MCF 10A (cell line): ENCODE measurements around the gene MICAL3. TPM values are rescaled to one million over a fixed set of nuclear protein-coding genes. Genes with fewer than 3 reads are reported as not detected.

ENCODE experiments used
- BruUV-seq: library from RNA; stranded (reverse); fragments of 400-500 nt; replicated peaks from 2 replicates; lab custom pipeline; 2021; lab: Mats Ljungman, UMichigan
- CTCF ChIA-PET: fragments of 300-600 bp; sonication (Branson Sonifier 250); formaldehyde crosslinking; extraction: SDS; loops from one replicate; lab custom pipeline; 2021; ENCODE audit warnings: antibody characterized with exemption, inconsistent platforms; lab: Yijun Ruan, JAX
- POLR2A ChIA-PET: fragments of 300-600, 350-650 bp; sonication (Branson Sonifier 250); formaldehyde crosslinking; extraction: SDS; loops from one replicate; lab custom pipeline; 2020; ENCODE audit warnings: antibody characterized with exemption, inconsistent platforms; lab: Yijun Ruan, JAX
- DNase-seq: peaks from one replicate; pipeline ENCODE4 v3.0.0-alpha.2; 2018; ENCODE audit not compliant: unreplicated experiment
- H3K27ac Mint-ChIP-seq: one replicate; pipeline ENCODE4 v1.8.0; 2022; ENCODE audit warnings: mild to moderate bottlenecking, low read depth, mixed read lengths; ENCODE audit not compliant: unreplicated experiment
- H3K27me3 Mint-ChIP-seq: one replicate; pipeline ENCODE4 v1.8.0; 2022; ENCODE audit warnings: mixed read lengths; ENCODE audit not compliant: insufficient read depth, unreplicated experiment
- H3K36me3 Mint-ChIP-seq: one replicate; pipeline ENCODE4 v1.8.0; 2022; ENCODE audit warnings: mild to moderate bottlenecking, moderate library complexity, mixed read lengths; ENCODE audit not compliant: insufficient read depth, unreplicated experiment
- H3K4me1 Mint-ChIP-seq: one replicate; pipeline ENCODE4 v1.8.0; 2022; ENCODE audit warnings: mixed read lengths; ENCODE audit not compliant: insufficient read depth, unreplicated experiment
- H3K4me3 Mint-ChIP-seq: one replicate; pipeline ENCODE4 v1.8.0; 2022; ENCODE audit warnings: mild to moderate bottlenecking, moderate library complexity, mixed read lengths; ENCODE audit not compliant: unreplicated experiment
- H3K9me3 Mint-ChIP-seq: one replicate; pipeline ENCODE4 v1.8.0; 2022; ENCODE audit warnings: mixed read lengths; ENCODE audit not compliant: unreplicated experiment
- intact Hi-C: fragments of 100-400 bp; cut with micrococcal nuclease; formaldehyde crosslinking; loops from 2 replicates; pipeline ENCODE4 v1.14.1; 2022
- total RNA-seq: library from RNA; stranded (reverse); gene quantifications from 2 replicates; pipeline ENCODE4 v1.2.3, GENCODE V29; 2022
- TF ChIP-seq, protein P1 (sequence below): fragments of 200-600 bp; IDR thresholded peaks from one replicate; pipeline ENCODE4 v1.8.0; 2022; ENCODE audit warnings: antibody characterized with exemption, mild to moderate bottlenecking; ENCODE audit not compliant: unreplicated experiment

Gene MICAL3
- total RNA-seq, 1 experiment from 2014 or later, result 54.1 TPM

DNA sequence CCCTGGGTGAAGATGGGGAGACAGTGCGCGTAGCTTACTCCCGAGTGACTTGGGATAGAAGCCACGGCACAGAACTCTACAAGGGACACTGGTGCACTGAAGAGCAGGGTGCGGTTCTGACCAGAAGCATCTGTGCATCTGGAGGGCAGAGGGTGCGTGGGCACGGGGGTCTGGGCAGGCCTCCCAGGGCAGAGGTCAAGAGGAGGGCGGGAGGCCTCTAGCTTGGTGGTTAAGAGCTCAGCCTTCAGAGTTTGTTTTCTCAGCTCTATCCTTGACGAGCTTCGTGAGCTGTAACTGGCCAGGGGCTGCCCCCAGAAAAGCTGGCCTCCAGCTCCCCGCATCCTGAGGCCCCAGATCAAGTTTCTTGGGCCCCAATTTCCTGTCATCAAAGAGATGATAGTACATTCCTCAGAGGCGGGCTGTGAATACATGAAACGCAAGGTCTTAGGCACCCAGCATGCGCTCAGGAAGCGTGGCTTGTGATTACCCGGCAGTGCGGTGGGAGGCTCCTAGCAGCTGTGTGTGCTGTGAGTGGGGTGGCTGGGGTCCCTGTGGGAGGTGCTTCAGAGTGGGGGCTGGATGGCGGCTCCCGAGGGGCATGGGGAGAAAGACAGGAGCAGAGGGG, 244.1 kb downstream of the MICAL3 start:
- DNase-seq, result no peak
- intact Hi-C loops, result loop anchor here (2.0 kb wide), 1 partner anchor 37 kb away; no protein-coding TSS in a partner anchor
- Mint-ChIP-seq H3K4me3 (no peak overlapping the region), H3K27ac (no peak overlapping the region), H3K27me3 (no peaks in the 10 kb centered on the region), H3K4me1 (peaks cover 16% of the 10 kb centered on the region), H3K36me3 (no peaks in the 10 kb centered on the region), H3K9me3 (no peaks in the 10 kb centered on the region)
- ChIA-PET CTCF (interaction anchor here (0.6 to 3.8 kb wide), 3 partner anchors 37 to 252 kb away, joined by 3 to 9 read pairs (median 3); no protein-coding TSS in a partner anchor), POLR2A (no interaction called here)
- no TSS peak for BruUV-seq
- TF ChIP-seq, protein P1, sequence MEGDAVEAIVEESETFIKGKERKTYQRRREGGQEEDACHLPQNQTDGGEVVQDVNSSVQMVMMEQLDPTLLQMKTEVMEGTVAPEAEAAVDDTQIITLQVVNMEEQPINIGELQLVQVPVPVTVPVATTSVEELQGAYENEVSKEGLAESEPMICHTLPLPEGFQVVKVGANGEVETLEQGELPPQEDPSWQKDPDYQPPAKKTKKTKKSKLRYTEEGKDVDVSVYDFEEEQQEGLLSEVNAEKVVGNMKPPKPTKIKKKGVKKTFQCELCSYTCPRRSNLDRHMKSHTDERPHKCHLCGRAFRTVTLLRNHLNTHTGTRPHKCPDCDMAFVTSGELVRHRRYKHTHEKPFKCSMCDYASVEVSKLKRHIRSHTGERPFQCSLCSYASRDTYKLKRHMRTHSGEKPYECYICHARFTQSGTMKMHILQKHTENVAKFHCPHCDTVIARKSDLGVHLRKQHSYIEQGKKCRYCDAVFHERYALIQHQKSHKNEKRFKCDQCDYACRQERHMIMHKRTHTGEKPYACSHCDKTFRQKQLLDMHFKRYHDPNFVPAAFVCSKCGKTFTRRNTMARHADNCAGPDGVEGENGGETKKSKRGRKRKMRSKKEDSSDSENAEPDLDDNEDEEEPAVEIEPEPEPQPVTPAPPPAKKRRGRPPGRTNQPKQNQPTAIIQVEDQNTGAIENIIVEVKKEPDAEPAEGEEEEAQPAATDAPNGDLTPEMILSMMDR, result no peak

DNA sequence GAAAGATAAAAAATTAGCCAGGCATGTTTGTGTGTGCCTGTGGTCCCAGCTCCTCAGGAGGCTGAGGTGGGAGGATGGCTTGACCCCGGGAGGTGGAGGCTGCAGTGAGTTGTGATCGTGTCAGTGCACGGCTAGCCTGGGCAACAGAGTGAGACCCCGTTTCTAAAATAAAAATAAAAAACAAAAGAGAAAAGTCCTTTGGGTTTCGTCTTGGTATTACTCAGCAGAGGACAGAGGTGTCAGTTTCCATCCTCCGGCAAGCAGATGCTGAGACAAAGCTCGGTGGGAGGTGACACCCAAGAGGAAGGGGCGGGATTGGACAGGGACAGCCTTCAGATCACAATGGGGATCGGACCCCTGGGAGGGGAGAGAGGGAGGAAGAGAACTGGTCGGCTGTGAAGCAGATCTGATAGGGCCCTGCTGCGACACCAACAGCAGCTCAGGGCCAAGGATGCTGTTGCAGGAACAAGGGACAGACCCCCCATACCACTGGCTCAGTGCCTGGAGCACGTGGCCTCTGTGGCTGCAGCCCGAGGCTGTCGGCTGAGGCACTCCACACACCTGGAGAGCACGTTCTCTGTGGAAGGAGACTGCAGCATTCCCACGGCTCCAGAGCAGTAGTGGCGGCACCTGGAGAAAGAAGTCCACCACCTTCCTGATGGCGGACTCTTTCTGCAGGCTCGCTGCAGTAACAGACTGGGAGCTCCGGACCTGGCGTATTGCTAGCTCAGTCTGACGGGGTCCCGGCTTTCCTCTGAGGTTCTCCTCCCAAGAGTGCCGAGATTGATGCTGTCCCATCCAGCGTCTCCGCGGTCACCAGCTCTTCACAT, 244.9 kb downstream of the MICAL3 start:
- ChIA-PET POLR2A (no interaction called here), CTCF (interaction anchor here (1.0 to 3.8 kb wide), 4 partner anchors 36 to 297 kb away, joined by 3 to 9 read pairs (median 4); no protein-coding TSS in a partner anchor)
- Mint-ChIP-seq H3K9me3 (no peaks in the 10 kb centered on the region), H3K4me1 (peaks cover 16% of the 10 kb centered on the region), H3K36me3 (no peaks in the 10 kb centered on the region), H3K27me3 (no peaks in the 10 kb centered on the region), H3K27ac (no peak overlapping the region), H3K4me3 (no peak overlapping the region)
- no peak for DNase-seq
- intact Hi-C loops, result loop anchor here (2.0 kb wide), 1 partner anchor 37 kb away; no protein-coding TSS in a partner anchor
- no TSS peak for BruUV-seq
- TF ChIP-seq, protein P1, result no peak

DNA sequence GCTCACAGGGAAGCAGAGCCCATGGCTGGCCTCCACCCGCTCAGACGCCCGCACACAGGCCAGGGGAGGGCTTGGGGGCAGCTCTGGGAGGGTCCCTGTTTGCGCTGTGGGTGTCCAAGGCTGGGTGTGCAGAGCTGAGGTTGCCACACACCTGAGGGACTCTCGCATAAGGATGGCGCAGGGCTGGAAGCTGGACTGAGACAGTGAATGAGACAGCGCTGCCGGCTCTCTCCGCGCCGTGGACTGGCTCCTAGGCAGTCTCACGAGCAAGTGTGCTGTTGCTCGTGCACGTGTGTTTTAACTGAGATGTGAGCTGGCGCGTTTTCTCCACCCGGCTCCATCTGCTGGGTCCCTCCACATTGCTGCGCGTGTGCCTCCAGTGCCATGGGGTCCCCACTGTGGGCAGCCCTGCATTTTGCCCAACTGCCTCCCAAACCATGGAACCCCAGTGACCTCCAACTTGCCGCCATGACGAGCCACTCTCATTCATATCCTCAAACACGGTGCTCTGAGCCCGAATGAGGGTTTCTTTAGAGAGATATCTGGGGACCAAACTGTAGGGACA, 245.9 kb downstream of the MICAL3 start:
- ChIA-PET POLR2A (no interaction called here), CTCF (interaction anchor here (0.6 to 3.8 kb wide), 5 partner anchors 37 to 298 kb away, joined by 3 to 9 read pairs (median 4); no protein-coding TSS in a partner anchor)
- no peak for DNase-seq
- intact Hi-C loops, result no loop called here
- peaks cover 17% of the 10 kb centered on the region for H3K4me1 Mint-ChIP-seq
- TF ChIP-seq, protein P1, result no peak
- H3K27me3 Mint-ChIP-seq, result no peaks in the 10 kb centered on the region
- no peaks in the 10 kb centered on the region for H3K36me3 Mint-ChIP-seq
- no peak overlapping the region for H3K27ac Mint-ChIP-seq
- no peak overlapping the region for H3K4me3 Mint-ChIP-seq
- BruUV-seq, result no TSS peak
- H3K9me3 Mint-ChIP-seq, result no peaks in the 10 kb centered on the region

DNA sequence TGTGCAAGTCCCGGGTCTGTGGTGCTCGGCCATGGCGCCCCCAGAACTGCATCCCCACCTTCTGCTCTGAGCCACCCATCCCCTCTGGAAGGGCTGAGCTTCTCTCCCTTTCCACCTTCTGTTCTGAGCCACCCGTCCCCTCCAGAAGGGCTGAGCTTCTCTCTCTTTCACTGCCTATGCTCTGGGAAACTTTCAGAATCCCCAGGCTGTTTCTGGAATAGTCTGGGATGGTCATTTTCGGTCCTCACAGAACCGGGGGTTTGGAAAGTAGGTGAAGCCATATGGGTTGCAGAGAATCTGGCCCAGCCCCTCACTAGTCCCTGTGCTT, 246.7 kb downstream of the MICAL3 start:
- Mint-ChIP-seq H3K4me3 (no peak overlapping the region), H3K36me3 (no peaks in the 10 kb centered on the region), H3K9me3 (no peaks in the 10 kb centered on the region), H3K27me3 (no peaks in the 10 kb centered on the region), H3K4me1 (peaks cover 24% of the 10 kb centered on the region), H3K27ac (no peak overlapping the region)
- TF ChIP-seq, protein P1, result no peak
- ChIA-PET POLR2A (no interaction called here), CTCF (interaction anchor here (0.6 to 1.1 kb wide), 3 partner anchors 35 to 53 kb away, joined by 3 to 6 read pairs (median 3); no protein-coding TSS in a partner anchor)
- no peak for DNase-seq
- no TSS peak for BruUV-seq
- intact Hi-C loops, result no loop called here
